Endothelial cell of umbilical vein (primary cell): Measurements from ENCODE around the gene GPX8. TPM values are rescaled to one million over a fixed set of nuclear protein-coding genes. Genes with fewer than 3 reads are reported as not detected.

Experiments
- BruUV-seq: library from RNA; stranded (reverse); fragments of 400-500 nt; replicated peaks from 2 replicates; lab custom pipeline; 2021; lab: Mats Ljungman, UMichigan
- CTCF ChIA-PET: fragments of 300-600, 350-600 bp; sonication (Branson Sonifier 250); formaldehyde crosslinking; loops from one replicate; lab custom pipeline; 2021; ENCODE audit warnings: antibody characterized with exemption, inconsistent platforms; lab: Charles Lee
- POLR2A ChIA-PET: fragments of 300-600, 350-600 bp; sonication (Branson Sonifier 250); formaldehyde crosslinking; loops from one replicate; lab custom pipeline; 2021; ENCODE audit warnings: antibody characterized with exemption, inconsistent platforms; lab: Charles Lee
- DNase-seq: peaks from one replicate; pipeline ENCODE4 v3.0.0-alpha.2; 2011; ENCODE audit warnings: low read depth, low spot score
- FAIRE-seq: peaks from 2 replicates; lab custom pipeline; 2011; peaks lifted over from hg19 to GRCh38; lab: Jason Lieb, UNC
- H2AFZ ChIP-seq: 2 replicates; pipeline ENCODE4 v1.6.0; 2012; ENCODE audit warnings: low read depth, low read length, control low read depth, inconsistent platforms
- H3K27ac ChIP-seq: 2 replicates; pipeline ENCODE4 v1.5.1; 2011; ENCODE audit warnings: low read depth, mild to moderate bottlenecking, control low read depth, low read length, moderate library complexity; ENCODE audit not compliant: insufficient read depth
- H3K27me3 ChIP-seq, 2 experiments: 2 replicates each; pipeline versions ENCODE4 v1.6.0 to v1.6.1; 2011; ENCODE audit warnings: low read length in 2 of 2, mixed read lengths in 1 of 2; ENCODE audit not compliant: control insufficient read depth in 2 of 2, insufficient read depth in 2 of 2
- H3K36me3 ChIP-seq, 2 experiments: 2 replicates in 1 of 2; 3 replicates in 1 of 2; pipeline ENCODE4 v1.5.1; 2011; ENCODE audit warnings: low read length in 2 of 2, mild to moderate bottlenecking in 1 of 2, moderate library complexity in 1 of 2; ENCODE audit not compliant: control insufficient read depth in 2 of 2, insufficient read depth in 2 of 2; ENCODE audit errors: extremely low read depth in 1 of 2
- H3K4me1 ChIP-seq: 3 replicates; pipeline ENCODE4 v1.5.1; 2011; ENCODE audit warnings: mild to moderate bottlenecking, low read length; ENCODE audit not compliant: control insufficient read depth, insufficient read depth; ENCODE audit errors: extremely low read depth
- H3K4me2 ChIP-seq: 2 replicates; pipeline ENCODE4 v1.6.1; 2011; ENCODE audit warnings: low read length, control low read depth, mixed read lengths; ENCODE audit not compliant: insufficient read depth
- H3K4me3 ChIP-seq, 3 experiments: fragments of 200-600 bp in 1 of 3; sonication (generic), shearing (Covaris generic) in 1 of 3; replicated peaks in 1 of 3; 2 replicates each; pipeline ENCODE4 v1.5.1; 2011 to 2016; ENCODE audit warnings: control low read depth in 3 of 3, low read length in 3 of 3, mild to moderate bottlenecking in 2 of 3, inconsistent platforms in 1 of 3, low read depth in 1 of 3, moderate library complexity in 1 of 3; ENCODE audit not compliant: insufficient read depth in 1 of 3
- H3K79me2 ChIP-seq: 2 replicates; pipeline ENCODE4 v1.6.0; 2012; ENCODE audit warnings: low read length, inconsistent platforms; ENCODE audit not compliant: control insufficient read depth, insufficient read depth
- H3K9ac ChIP-seq: replicated peaks from 2 replicates; pipeline ENCODE3; 2011; ENCODE audit warnings: low read length, control low read depth; ENCODE audit not compliant: insufficient read depth; ENCODE audit errors: extremely low read depth
- H3K9me1 ChIP-seq: replicated peaks from 3 replicates; pipeline ENCODE4 v1.6.0; 2011; ENCODE audit warnings: mild to moderate bottlenecking, low read length; ENCODE audit not compliant: control insufficient read depth, insufficient read depth; ENCODE audit errors: extremely low read depth
- H3K9me3 ChIP-seq: replicated peaks from 2 replicates; pipeline ENCODE4 v1.5.1; 2012; ENCODE audit warnings: low read length, inconsistent platforms; ENCODE audit not compliant: control insufficient read depth, insufficient read depth
- H4K20me1 ChIP-seq: replicated peaks from 2 replicates; pipeline ENCODE3; 2011; ENCODE audit warnings: mild to moderate bottlenecking, low read length; ENCODE audit not compliant: control insufficient read depth, insufficient read depth; ENCODE audit errors: extremely low read depth
- CTCF ChIP-seq, 2 donors: IDR thresholded peaks; 1 replicate in 1 of 2; 2 replicates in 1 of 2; pipeline ENCODE4 v1.5.1; 2011; ENCODE audit warnings: low read length in 2 of 2, mild to moderate bottlenecking in 2 of 2, moderate library complexity in 2 of 2, control low read depth in 1 of 2, inconsistent platforms in 1 of 2, low read depth in 1 of 2; ENCODE audit not compliant: insufficient read depth in 1 of 2; ENCODE audit errors: extremely low read depth in 1 of 2
- EZH2 ChIP-seq: IDR thresholded peaks from 2 replicates; pipeline ENCODE4 v1.6.1; 2012; ENCODE audit warnings: borderline replicate concordance, low read depth, mild to moderate bottlenecking, moderate library complexity, low read length, inconsistent platforms; ENCODE audit not compliant: severe bottlenecking
- FOS ChIP-seq: IDR thresholded peaks from 2 replicates; pipeline ENCODE4 v1.6.1; 2011; ENCODE audit warnings: mild to moderate bottlenecking, low read length, moderate library complexity, borderline replicate concordance; ENCODE audit not compliant: insufficient read depth
- GATA2 ChIP-seq: IDR thresholded peaks from 2 replicates; pipeline ENCODE4 v1.7.0; 2011; ENCODE audit warnings: low read depth, mild to moderate bottlenecking, moderate library complexity, mixed read lengths, low read length; ENCODE audit not compliant: insufficient read length, insufficient read depth
- JUN ChIP-seq: IDR thresholded peaks from 2 replicates; pipeline ENCODE4 v1.6.1; 2011; ENCODE audit warnings: borderline replicate concordance, low read depth; ENCODE audit not compliant: insufficient read length, insufficient read depth
- MAX ChIP-seq: IDR thresholded peaks from 2 replicates; pipeline ENCODE4 v1.6.1; 2011; ENCODE audit not compliant: insufficient read depth, insufficient read length
- MYC ChIP-seq: IDR thresholded peaks from one replicate; pipeline ENCODE4 v1.6.1; 2011; ENCODE audit warnings: mild to moderate bottlenecking, low read depth, low read length
- POLR2A ChIP-seq: IDR thresholded peaks from 2 replicates; pipeline ENCODE4 v1.6.1; 2012; ENCODE audit warnings: low read depth, mild to moderate bottlenecking, control low read depth, low read length
- POLR2AphosphoS5 ChIP-seq: IDR thresholded peaks from 2 replicates; pipeline ENCODE4 v1.6.1; 2012; ENCODE audit warnings: low read depth, mild to moderate bottlenecking, control low read depth, low read length, moderate library complexity; ENCODE audit not compliant: insufficient read depth
- dilution Hi-C: fragments of 300-500 bp; cut with MboI; formaldehyde crosslinking; loops from one replicate; pipeline ENCODE4 v1.15.0; 2019; ENCODE audit warnings: low sequenced_read_pairs; ENCODE audit not compliant: extremely low pct_ligation_motif_present
- intact Hi-C: fragments of 100-400 bp; cut with micrococcal nuclease; formaldehyde crosslinking; loops from one replicate; pipeline ENCODE4 v1.10.0; 2022
- microRNA counts: library from miRNA; unstranded; fragments of <30 nt; microRNA quantifications from one replicate; lab custom pipeline; 2016
- microRNA-seq: library from miRNA; unstranded; fragments of <30 nt; microRNA quantifications from one replicate; pipeline ENCODE4 v1.2.0, GENCODE V29; 2021; ENCODE audit warnings: borderline number of aligned reads, borderline replicate concordance
- polyA plus RNA-seq, 4 experiments: library from polyadenylated mRNA; depleted of rRNA in 3 of 4; stranded (reverse) in 3 of 4; unstranded in 1 of 4; fragments of >200 nt; gene quantifications; 2 replicates each; pipeline versions ENCODE4 v1.2.1 to v1.2.3, GENCODE V29; 2011 to 2012; ENCODE audit warnings: missing spikeins in 1 of 4
- small RNA-seq: library from RNA; depleted of rRNA; stranded (forward); fragments of <200 nt; gene quantifications from one replicate; pipeline ENCODE3, GENCODE V24; 2012; ENCODE audit warnings: low replicate concordance, low read depth; ENCODE audit not compliant: insufficient read depth, insufficient read length
- total RNA-seq: library from RNA; stranded (reverse); gene quantifications from 2 replicates; pipeline ENCODE4 v1.2.3, GENCODE V29; 2021

The GPX8 gene
- total and polyA plus RNA-seq, 2 donors (not counting 3 experiments of a cell fraction or from before 2014, with no cell fraction given): 60.1 to 147 TPM

DNA sequence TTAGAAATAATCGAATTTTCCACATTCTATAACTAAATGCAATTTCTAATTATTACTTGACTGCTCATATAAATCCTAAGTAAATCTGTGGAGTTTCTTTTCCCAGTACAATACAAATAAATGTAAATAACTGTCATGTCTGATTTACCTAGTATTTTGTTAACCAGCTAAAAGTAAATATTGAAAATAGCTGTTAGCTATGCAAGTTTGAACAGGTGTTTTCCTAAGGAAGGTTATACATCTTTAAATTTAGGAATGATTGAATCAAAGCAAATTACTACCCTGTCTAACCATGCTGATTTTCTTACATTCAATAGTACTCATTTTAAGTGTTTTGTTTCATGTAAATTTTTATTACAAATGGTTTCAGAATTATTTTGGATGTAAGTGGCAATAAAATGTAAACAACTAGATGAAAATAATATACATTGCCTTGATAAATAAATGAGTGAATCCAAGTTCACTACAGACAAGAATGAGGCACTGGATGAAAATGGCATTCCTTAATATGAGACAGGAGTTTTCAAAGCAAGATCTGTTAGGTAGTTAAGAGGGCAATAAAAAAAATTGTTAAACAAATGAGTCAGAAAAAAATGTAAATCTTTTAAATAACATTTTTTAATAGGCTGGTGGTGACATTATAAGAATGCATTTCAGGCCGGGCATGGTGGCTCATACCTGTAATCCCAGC, 51.4 kb downstream of the GPX8 start:
- dilution Hi-C loops: no loop called here
- CTCF ChIA-PET: interaction anchor here (1.7 kb wide), 1 partner anchor 12 kb away, joined by 4 read pairs; no protein-coding TSS in a partner anchor
- no TSS peak for BruUV-seq

More for the DNA sequence above, 51.4 kb downstream of the GPX8 start:
- TF ChIP-seq FOS (no peak), EZH2 (no peak), JUN (no peak), MAX (no peak), MYC (no peak), CTCF (IDR thresholded peaks at IDR 0.05; ENCODE audit: extremely low read depth in 1 of 2, insufficient read depth in 1 of 2, low read depth in 1 of 2, low read length in 2 of 2) (no peak), POLR2A (no peak), GATA2 (no peak), POLR2AphosphoS5 (no peak)
- Histone ChIP-seq H3K36me3 (no peaks in the 10 kb centered on the region), H3K27me3 (peaks cover 11 to 15% of the 10 kb centered on the region in 2 experiments), H4K20me1 (no peaks in the 10 kb centered on the region), H2AFZ (no peak overlapping the region), H3K27ac (no peak overlapping the region), H3K4me3 (no peak overlapping the region), H3K9ac (no peak overlapping the region), H3K9me1 (no peaks in the 10 kb centered on the region), H3K4me1 (no peaks in the 10 kb centered on the region), H3K79me2 (no peaks in the 10 kb centered on the region), H3K4me2 (no peak overlapping the region), H3K9me3 (no peaks in the 10 kb centered on the region)
- intact Hi-C loops: no loop called here
- DNase-seq: no peak
- POLR2A ChIA-PET: no interaction called here
- no peak for FAIRE-seq

MicroRNAs encoded within 50 kb of the gene (microRNA counts, 767-probe panel; counts per million panel counts)
- microRNA hsa-miR-449a (lab: Ali Mortazavi, UCI): 723 counts per million, percentile 96 among the panel's probes with 10 or more counts
- 723 counts per million, percentile 96 among the panel's probes with 10 or more counts for microRNA hsa-miR-449b-5p (lab: Ali Mortazavi, UCI)
- 723 counts per million, percentile 96 among the panel's probes with 10 or more counts for microRNA hsa-miR-449c-5p (lab: Ali Mortazavi, UCI)

Small RNA genes lying within 50 kb of the gene (microRNA-seq; reads per million reads assigned to microRNA genes)
- gene MIR449A (4.6 reads per million, percentile 7 among the genes with 10 or more reads in this experiment), gene MIR449B (not detected), gene MIR449C (not detected)

Small RNA genes lying within 50 kb of the gene (small RNA-seq; reads per million reads assigned to genes)
- gene MIR449A: not detected
- gene MIR449B: not detected
- not detected for gene MIR449C

Other genes starting within 250 kb of the GPX8 start
- 577 and 781 TPM in 2 replicates for gene ESM1, start 174.6 kb upstream of the GPX8 start, total RNA-seq
- 214 and 221 TPM in 2 replicates for gene ESM1, start 174.6 kb upstream of the GPX8 start, polyA plus RNA-seq
- gene GZMK, start 135.9 kb upstream of the GPX8 start, total RNA-seq: not detected in 2 replicates
- not detected in 2 replicates for gene GZMK, start 135.9 kb upstream of the GPX8 start, polyA plus RNA-seq
- gene GZMA, start 57.5 kb upstream of the GPX8 start, total RNA-seq: not detected in 2 replicates
- 0.11 TPM in 1 of 2 replicates, not detected in the other for gene GZMA, start 57.5 kb upstream of the GPX8 start, polyA plus RNA-seq
- 0.14 and 0.22 TPM in 2 replicates for gene CDC20B, start 13.0 kb downstream of the GPX8 start, total RNA-seq
- gene CDC20B, start 13.0 kb downstream of the GPX8 start, polyA plus RNA-seq: 0.22 TPM in 2 replicates
- gene MCIDAS, start 67.1 kb downstream of the GPX8 start, total RNA-seq: not detected in 2 replicates
- not detected in 2 replicates for gene MCIDAS, start 67.1 kb downstream of the GPX8 start, polyA plus RNA-seq
- gene CCNO, start 73.4 kb downstream of the GPX8 start, total RNA-seq: 0.58 and 0.88 TPM in 2 replicates
- 0.37 and 0.60 TPM in 2 replicates for gene CCNO, start 73.4 kb downstream of the GPX8 start, polyA plus RNA-seq
- 28.0 and 32.8 TPM in 2 replicates for gene DHX29, start 147.5 kb downstream of the GPX8 start, total RNA-seq
- 2.1 and 4.7 TPM in 2 replicates for gene DHX29, start 147.5 kb downstream of the GPX8 start, polyA plus RNA-seq
- gene MTREX, start 147.8 kb downstream of the GPX8 start, total RNA-seq: 76.3 and 77.2 TPM in 2 replicates
- 6.4 and 9.8 TPM in 2 replicates for gene MTREX, start 147.8 kb downstream of the GPX8 start, polyA plus RNA-seq